ENCODE data around the gene ATP5PO.

GRCh38 chr21:33869873-33870272 lies 45.7 kb downstream of the ATP5PO start:
- no peak for TF ChIP-seq CTCF (IDR thresholded peaks at IDR 0.05; ENCODE audit: low read length)
- TF ChIP-seq EZH2 (optimal IDR thresholded peaks at IDR 0.05; ENCODE audit: low read depth, low read length), result no peak
